Measurements from ENCODE around the gene KNL1.
"Not testable (repeated sequence)": the region's sequence is repeated elsewhere in the genome, so short reads cannot be mapped to it uniquely, and the experiment has no call there.

KNL1 gene

GRCh38 chr15:40676906-40677305 lies 82.9 kb downstream of the KNL1 start:
- not testable (repeated sequence) for DNase-seq

DNA sequence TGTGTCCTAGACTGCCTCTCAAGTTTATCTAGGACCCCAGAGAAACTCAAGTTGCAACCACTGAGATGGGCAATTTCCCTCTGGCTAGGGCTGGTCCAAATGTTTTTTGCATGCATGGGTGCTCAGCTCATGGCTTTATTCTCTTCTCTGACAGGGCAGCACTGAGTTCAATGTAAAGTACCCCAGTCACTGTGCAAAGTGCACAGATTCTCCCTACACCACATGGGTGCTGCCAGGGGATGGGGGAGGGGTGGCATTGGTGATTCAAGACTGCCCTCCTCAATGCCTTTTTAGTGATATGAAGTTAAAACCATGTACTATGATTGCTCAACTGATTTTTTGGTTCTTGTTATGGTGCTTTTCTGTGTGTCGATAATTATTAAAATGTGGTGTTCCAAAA lies 86.1 kb downstream of the KNL1 start:
- no peak for DNase-seq

DNA sequence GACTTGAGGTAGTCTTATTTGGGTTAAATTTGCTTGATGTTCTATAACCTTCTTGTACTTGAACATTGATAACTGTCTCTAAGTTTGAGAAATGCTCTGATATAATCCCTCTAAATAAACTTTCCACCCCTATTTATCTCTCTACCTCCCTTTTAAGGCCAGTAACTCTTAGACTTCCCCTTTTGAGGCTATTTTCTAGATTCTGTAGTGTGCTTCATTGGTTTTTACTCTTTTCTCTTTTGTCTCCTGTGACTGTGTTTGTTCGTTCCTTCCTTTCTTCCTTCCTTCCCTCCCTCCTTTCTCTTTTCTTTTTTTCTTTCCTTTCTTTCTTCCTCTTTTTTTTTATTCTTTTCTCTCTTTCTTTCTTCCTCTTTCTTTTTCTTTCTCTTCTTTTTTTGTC lies 86.9 kb downstream of the KNL1 start:
- not testable (repeated sequence) for DNase-seq

- DNase-seq: no peak
Measured at GRCh38 chr15:40684381-40684780, 90.3 kb downstream of the KNL1 start.

GRCh38 chr15:40685376-40685775 lies 91.3 kb downstream of the KNL1 start:
- no peak for DNase-seq

DNA sequence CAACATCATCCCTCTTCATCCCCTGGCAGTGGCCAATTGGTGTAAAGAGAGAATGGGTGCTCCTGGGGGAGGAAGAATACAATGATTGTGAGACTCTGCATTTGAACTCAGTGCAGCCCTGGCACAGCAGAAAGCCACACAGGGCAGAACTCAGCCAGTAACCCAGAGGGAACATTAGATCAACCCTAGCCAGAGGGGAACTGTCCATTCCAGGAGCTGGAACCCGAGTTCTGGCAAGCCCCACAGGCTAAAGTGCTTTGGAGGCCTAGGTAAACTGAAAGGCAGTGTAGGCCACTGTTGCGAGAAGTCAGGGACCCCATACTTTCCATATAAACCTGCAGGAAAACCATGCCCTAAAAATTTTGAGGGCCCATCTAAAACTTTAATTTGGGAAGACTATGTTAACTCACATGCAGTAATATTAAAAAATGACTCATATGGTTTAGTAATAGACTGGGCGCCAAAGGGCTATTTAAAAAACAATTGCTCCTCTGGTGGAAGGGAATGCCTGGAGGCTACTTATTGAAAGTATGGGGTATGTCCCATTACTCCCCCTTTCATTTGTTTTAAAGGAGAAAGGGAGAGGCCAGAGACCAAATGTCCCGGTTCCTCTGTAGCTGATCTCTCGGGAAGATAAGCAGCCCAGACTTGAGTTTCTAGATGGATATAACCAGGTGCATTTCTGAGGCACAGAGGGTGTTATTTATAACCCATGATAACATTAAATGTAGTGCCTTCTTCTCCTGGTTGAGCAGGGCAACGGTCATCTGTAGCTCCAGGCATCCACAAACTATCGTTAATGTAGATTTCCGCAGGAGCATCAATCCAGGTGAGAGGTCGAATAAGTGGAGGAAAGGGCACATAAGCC lies 95.1 kb downstream of the KNL1 start:
- DNase-seq: no peak

DNA sequence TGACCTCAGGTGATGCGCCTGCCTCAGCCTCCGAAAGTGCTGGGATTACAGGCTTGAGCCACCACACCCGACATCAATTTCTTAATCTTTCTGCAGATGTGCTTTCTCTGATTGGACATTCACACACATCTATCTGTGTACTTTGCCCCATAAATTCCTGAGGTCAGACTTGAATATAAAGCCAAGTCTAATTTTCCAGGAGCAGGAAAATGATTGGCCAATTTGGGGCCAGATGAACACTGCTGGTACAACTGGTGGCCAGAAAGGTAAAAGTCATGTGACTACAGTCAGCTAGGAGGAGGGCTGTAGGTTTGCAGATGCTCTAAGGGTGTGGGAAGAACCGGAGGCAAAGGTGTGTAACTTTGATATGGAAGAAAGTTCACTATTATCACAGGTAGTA lies 97.7 kb downstream of the KNL1 start:
- DNase-seq: no peak

DNA sequence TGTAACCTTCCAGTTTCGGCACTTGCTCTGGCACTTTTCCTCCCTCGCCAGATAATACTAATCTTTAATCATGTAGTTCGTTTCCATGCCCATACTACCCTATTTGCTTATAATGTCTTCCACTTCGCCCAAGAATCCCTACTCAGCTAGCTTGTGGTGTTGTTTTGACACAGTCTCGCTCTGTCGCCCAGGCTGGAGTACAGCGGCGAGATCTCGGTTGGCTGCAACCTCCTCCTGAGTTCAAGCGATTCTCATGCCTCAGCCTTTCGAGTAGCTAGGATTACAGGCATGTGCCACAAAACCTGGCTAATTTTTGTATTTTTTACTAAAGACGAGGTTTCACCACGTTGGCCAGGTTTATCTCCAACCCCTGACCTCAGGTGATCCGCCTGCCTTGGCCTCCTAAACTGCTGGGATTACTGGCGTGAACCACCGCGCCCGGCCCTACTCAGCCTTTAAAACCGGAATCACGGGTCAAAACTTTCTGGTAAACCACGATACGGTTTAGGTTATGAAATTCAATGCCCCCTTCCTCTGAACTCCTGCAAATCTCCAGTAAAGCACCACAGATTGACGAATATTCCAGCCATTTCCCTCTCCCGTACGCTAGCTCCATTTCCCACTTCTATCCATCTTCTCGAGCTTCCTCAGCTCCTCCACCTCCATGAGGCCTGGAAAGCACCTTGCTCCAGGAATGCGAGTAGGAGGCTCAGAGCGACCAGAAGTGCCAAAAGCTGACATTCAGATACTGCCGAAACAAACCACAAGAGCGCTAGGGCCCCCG lies 100.0 kb downstream of the KNL1 start:
- DNase-seq: no peak

DNA sequence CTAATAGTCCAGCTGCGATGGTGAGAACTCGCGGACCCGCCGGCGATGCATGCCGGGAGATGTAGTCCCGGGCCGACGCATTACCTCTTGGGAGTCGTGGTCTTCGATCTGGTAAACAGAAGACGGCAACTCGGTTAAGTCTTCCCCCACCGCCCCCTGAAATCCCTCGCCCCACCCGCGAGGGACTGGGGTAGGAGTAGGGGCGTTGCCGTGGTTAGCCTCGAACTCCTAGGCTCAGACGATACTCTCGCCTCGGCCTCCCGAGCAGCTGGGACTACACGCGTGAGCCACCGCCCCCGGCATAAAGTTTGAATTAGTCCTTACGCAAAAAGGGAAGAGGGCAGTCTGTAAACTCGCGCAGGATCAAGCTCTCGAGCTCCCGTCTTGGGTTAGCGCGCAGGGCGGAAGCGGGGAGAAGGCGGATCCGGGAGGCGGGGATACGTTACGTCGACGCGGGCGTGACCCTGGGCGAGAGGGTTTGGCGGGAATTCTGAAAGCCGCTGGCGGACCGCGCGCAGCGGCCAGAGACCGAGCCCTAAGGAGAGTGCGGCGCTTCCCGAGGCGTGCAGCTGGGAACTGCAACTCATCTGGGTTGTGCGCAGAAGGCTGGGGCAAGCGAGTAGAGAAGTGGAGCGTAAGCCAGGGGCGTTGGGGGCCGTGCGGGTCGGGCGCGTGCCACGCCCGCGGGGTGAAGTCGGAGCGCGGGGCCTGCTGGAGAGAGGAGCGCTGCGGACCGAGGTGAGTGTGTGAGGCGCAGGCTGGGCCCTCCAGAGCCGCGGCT lies 100.8 kb downstream of the KNL1 start, which contains the start of gene RAD51:
TSS of gene RAD51 (plus strand) at position 487 of the 781 bp plus-strand sequence. CDS start 3,585 bp downstream, outside the sequence.
- peak; percentile 14 for DNase-seq

DNA sequence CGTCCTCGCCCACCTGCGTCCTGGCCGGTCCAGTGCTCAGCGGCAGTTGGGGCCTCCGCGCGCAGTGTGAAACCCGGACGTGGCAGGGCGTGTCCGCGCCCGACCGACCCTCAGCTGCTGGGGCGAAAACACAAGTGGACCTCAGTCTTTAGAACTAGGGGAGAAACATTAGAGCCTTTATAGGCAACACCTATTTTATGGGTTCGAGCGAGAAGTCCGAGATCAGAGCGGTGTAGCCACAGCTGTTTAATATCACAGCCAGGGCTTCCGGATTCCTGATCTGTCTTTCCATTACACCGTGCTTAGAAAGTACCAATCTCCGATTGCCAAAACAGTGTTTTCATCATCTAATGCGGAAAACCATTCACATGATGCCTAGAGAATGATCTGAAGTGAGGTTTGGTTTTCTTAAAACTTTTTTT lies 101.4 kb downstream of the KNL1 start:
- DNase-seq: no peak

GRCh38 chr15:40696228-40696627 lies 102.2 kb downstream of the KNL1 start:
- DNase-seq: no peak

GRCh38 chr15:40697916-40698315 lies 103.9 kb downstream of the KNL1 start:
- DNase-seq: no peak

- DNase-seq: no peak
Measured at GRCh38 chr15:40702077-40702476, 108.0 kb downstream of the KNL1 start.

DNA sequence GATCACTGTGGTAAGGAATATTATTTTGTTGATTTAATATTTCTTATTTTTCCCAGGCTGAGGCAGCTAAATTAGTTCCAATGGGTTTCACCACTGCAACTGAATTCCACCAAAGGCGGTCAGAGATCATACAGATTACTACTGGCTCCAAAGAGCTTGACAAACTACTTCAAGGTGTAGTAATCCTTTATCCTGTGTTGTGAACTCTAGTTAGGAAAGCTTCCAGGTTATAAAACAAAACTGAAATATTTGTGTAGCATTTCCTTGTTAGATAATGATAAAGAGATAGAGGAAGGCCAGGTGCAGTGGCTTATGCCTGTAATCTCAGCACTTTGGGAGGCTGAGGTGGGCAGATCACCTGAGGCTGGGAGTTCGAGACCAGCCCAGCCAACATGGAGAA lies 112.1 kb downstream of the KNL1 start:
- no peak for DNase-seq

Measured in NCI-H1417 treated with DMSO at 0.1 percent for 48 hours (cell line).